ENCODE data around the gene KIF21A.

KIF21A gene

DNA sequence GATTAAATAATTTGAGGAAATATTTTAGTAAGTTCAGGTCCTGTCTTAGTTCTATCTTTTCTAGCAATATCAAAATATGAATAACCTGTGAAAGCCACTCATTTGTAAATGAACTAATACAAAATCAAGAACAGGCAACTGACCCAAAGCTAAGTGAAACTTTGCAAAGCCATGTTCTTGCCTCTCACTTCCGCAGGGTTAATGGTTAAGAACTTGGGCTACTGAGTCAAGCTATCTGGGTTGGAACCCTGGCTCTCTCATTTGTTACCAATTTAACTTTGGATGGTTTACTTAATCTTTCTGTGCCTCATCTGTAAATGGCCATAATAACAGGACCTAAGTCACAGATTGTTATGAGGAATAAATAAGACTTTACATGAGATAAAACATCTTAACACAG is 2.8 kb downstream of the KIF21A start:
- no peaks in the 10 kb centered on the region for H3K9me3 ChIP-seq (ENCODE audit: control insufficient read depth, low read length)
- H3K36me3 ChIP-seq (ENCODE audit: control insufficient read depth, insufficient read depth, low read length): no peaks in the 10 kb centered on the region
- no peak overlapping the region for H2AFZ ChIP-seq
- H3K4me3 ChIP-seq (ENCODE audit: low read depth, low read length): no peak overlapping the region
- H3K79me2 ChIP-seq: peaks cover 9% of the 10 kb centered on the region
- H3K9ac ChIP-seq: no peak overlapping the region
- TF ChIP-seq CTCF (IDR thresholded peaks at IDR 0.05): no peak
- no peak overlapping the region for H3K4me2 ChIP-seq (ENCODE audit: low read length)
- no peaks in the 10 kb centered on the region for H3K4me1 ChIP-seq
- H3K27ac ChIP-seq: no peak overlapping the region
- H3K27me3 ChIP-seq (ENCODE audit: control insufficient read depth, insufficient read depth, low read length): no peaks in the 10 kb centered on the region

GRCh38 chr12:39435531-39435930 is 7.4 kb downstream of the KIF21A start:
- H3K27ac ChIP-seq: no peak overlapping the region
- H2AFZ ChIP-seq: no peak overlapping the region
- H3K9me3 ChIP-seq (ENCODE audit: control insufficient read depth, low read length): no peaks in the 10 kb centered on the region

DNA sequence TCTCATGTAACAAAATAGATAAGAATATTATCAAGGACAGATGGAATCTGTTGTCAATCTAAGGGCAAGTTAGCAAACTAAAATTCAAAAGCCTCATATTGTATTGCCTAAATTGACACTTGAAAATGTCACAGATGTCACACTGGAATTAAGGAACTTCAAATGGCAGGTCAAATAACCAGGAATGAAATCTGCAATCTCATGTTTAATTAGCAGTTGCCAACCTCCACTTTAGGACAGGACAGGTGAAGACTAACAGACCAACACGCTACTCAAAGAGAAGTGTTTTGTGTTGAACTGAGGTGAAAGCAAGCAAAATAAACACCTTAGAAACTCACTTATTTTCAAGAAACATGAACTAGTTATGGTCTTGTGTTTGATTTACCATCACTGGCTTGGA is 11.1 kb downstream of the KIF21A start:
- H3K9ac ChIP-seq: no peak overlapping the region
- H3K9me3 ChIP-seq (ENCODE audit: control insufficient read depth, low read length): peaks cover 2% of the 10 kb centered on the region
- H3K4me1 ChIP-seq: no peaks in the 10 kb centered on the region
- H3K79me2 ChIP-seq: peaks cover 4% of the 10 kb centered on the region
- H3K4me3 ChIP-seq (ENCODE audit: low read depth, low read length): no peak overlapping the region
- H3K36me3 ChIP-seq (ENCODE audit: control insufficient read depth, insufficient read depth, low read length): no peaks in the 10 kb centered on the region
- H2AFZ ChIP-seq: no peak overlapping the region
- TF ChIP-seq CTCF (IDR thresholded peaks at IDR 0.05): no peak
- H3K27me3 ChIP-seq (ENCODE audit: control insufficient read depth, insufficient read depth, low read length): no peaks in the 10 kb centered on the region
- H3K4me2 ChIP-seq (ENCODE audit: low read length): no peak overlapping the region
- H3K27ac ChIP-seq: no peak overlapping the region

More at GRCh38 chr12:39435531-39435930, 7.4 kb downstream of the KIF21A start:
- Histone ChIP-seq H3K27me3 (ENCODE audit: control insufficient read depth, insufficient read depth, low read length) (no peaks in the 10 kb centered on the region), H3K79me2 (peaks cover 11% of the 10 kb centered on the region), H3K36me3 (ENCODE audit: control insufficient read depth, insufficient read depth, low read length) (no peaks in the 10 kb centered on the region), H3K4me1 (no peaks in the 10 kb centered on the region), H3K9ac (no peak overlapping the region), H3K4me3 (ENCODE audit: low read depth, low read length) (no peak overlapping the region), H3K4me2 (ENCODE audit: low read length) (no peak overlapping the region)
- no peak for TF ChIP-seq CTCF (IDR thresholded peaks at IDR 0.05)

DNA sequence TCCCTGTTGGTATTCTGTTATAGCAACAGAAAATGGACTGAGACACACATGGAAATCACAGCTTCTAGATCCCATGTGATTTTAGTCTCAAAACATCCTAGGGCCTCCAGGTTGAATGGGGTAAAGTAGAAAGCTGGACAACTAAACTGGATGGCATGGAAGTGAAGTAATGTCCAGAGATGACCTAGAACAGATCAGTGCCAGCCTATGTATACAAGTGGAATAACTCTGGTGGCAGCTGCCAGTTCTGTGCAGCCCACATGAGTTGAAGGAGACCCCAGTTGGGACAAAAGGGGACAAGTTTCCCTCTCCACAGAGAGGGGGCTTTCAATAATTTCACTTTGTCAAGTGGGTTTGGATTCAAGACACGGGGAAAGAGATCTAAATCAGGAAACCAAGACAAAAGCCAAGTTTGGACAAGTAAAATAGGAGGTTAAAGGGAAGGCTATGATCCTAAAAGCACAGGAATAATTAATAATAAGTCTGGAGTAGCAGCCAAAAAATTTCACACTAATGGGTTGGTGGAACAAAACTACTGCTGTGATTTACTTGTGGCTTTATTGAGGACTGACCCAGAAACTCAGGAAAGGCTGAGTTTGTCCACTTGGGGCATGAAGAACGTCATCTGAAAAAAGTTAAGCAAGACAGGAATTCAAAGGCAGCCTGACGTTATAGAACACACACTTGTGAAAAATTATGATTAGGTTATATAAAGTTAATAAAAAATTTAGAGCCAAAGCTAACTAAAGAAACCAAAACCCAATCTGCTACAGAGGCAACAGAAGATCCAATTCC is 11.7 kb downstream of the KIF21A start:
- no peak overlapping the region for H3K27ac ChIP-seq
- no peaks in the 10 kb centered on the region for H3K4me1 ChIP-seq
- no peaks in the 10 kb centered on the region for H3K36me3 ChIP-seq (ENCODE audit: control insufficient read depth, insufficient read depth, low read length)
- peaks cover 2% of the 10 kb centered on the region for H3K79me2 ChIP-seq
- H3K4me2 ChIP-seq (ENCODE audit: low read length): no peak overlapping the region
- H3K4me3 ChIP-seq (ENCODE audit: low read depth, low read length): no peak overlapping the region
- TF ChIP-seq CTCF (IDR thresholded peaks at IDR 0.05): no peak
- H3K9ac ChIP-seq: no peak overlapping the region
- peaks cover 2% of the 10 kb centered on the region for H3K9me3 ChIP-seq (ENCODE audit: control insufficient read depth, low read length)
- H3K27me3 ChIP-seq (ENCODE audit: control insufficient read depth, insufficient read depth, low read length): no peaks in the 10 kb centered on the region
- no peak overlapping the region for H2AFZ ChIP-seq

GRCh38 chr12:39429809-39430208 is 13.1 kb downstream of the KIF21A start:
- no peaks in the 10 kb centered on the region for H3K79me2 ChIP-seq
- H3K9me3 ChIP-seq (ENCODE audit: control insufficient read depth, low read length): peaks cover 2% of the 10 kb centered on the region
- H3K4me2 ChIP-seq (ENCODE audit: low read length): no peak overlapping the region
- H3K36me3 ChIP-seq (ENCODE audit: control insufficient read depth, insufficient read depth, low read length): no peaks in the 10 kb centered on the region
- TF ChIP-seq CTCF (IDR thresholded peaks at IDR 0.05): no peak
- H3K27ac ChIP-seq: no peak overlapping the region
- H3K27me3 ChIP-seq (ENCODE audit: control insufficient read depth, insufficient read depth, low read length): no peaks in the 10 kb centered on the region
- H3K9ac ChIP-seq: no peak overlapping the region
- no peaks in the 10 kb centered on the region for H3K4me1 ChIP-seq
- H3K4me3 ChIP-seq (ENCODE audit: low read depth, low read length): no peak overlapping the region
- H2AFZ ChIP-seq: no peak overlapping the region

Data from parathyroid adenoma (tissue), 2 donors.